ENCODE data around the gene PLCL2. TPM values are rescaled to one million over a fixed set of nuclear protein-coding genes. Genes with fewer than 3 reads are reported as not detected.

Gene PLCL2
- total and polyA plus RNA-seq, 2 donors (not counting 1 experiment from before 2014, with no cell fraction given): 4.0 to 11.9 TPM

DNA sequence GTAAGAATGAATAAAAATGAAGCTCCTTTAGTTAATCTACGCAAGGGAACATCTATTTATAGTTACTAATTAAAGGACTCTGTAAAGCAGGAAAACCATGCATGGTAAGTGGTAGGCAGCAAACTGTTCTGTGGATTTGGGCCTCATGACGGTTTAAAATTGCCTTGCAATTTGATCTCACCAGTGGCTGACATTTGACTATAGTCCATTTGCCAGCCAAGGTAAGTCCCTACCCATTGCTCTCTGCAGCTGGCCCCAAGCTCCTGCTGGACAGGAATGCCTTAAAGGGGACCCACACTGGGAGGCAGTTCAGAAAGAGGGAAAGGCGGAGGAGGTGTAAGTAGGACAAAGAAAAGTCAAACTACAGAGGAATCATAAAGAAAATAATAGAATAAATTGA lies 203.3 kb downstream of the PLCL2 start:
- no peaks in the 10 kb centered on the region for H3K79me2 ChIP-seq (ENCODE audit: control insufficient read depth, insufficient read depth, low read length)
- H3K4me1 ChIP-seq (ENCODE audit: control insufficient read depth, extremely low read depth, insufficient read depth, low read length): no peaks in the 10 kb centered on the region
- no peaks in the 10 kb centered on the region for H3K9me3 ChIP-seq (ENCODE audit: control insufficient read depth, insufficient read depth, low read depth, low read length)
- H3K27ac ChIP-seq (ENCODE audit: insufficient read depth, low read length): no peak overlapping the region
- H3K4me3 ChIP-seq (replicated peaks in 1 of 4; ENCODE audit: control extremely low read depth in 1 of 4, insufficient read depth in 1 of 4, low read depth in 3 of 4, low read length in 4 of 4): no peak overlapping the region
- no peaks in the 10 kb centered on the region for H3K27me3 ChIP-seq (ENCODE audit: control insufficient read depth, insufficient read depth, low read length)
- DNase-seq (ENCODE audit: low read depth in 2 of 2): no peak
- no peaks in the 10 kb centered on the region for H3K36me3 ChIP-seq (ENCODE audit: control insufficient read depth, insufficient read depth, low read length)
- H2AFZ ChIP-seq (ENCODE audit: low read length): no peak overlapping the region
- TF ChIP-seq, protein P1, sequence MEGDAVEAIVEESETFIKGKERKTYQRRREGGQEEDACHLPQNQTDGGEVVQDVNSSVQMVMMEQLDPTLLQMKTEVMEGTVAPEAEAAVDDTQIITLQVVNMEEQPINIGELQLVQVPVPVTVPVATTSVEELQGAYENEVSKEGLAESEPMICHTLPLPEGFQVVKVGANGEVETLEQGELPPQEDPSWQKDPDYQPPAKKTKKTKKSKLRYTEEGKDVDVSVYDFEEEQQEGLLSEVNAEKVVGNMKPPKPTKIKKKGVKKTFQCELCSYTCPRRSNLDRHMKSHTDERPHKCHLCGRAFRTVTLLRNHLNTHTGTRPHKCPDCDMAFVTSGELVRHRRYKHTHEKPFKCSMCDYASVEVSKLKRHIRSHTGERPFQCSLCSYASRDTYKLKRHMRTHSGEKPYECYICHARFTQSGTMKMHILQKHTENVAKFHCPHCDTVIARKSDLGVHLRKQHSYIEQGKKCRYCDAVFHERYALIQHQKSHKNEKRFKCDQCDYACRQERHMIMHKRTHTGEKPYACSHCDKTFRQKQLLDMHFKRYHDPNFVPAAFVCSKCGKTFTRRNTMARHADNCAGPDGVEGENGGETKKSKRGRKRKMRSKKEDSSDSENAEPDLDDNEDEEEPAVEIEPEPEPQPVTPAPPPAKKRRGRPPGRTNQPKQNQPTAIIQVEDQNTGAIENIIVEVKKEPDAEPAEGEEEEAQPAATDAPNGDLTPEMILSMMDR (conservative IDR thresholded peaks at IDR 0.05 in 1 of 2, IDR thresholded peaks at IDR 0.05 in 1 of 2; ENCODE audit: low read depth in 1 of 2, low read length in 2 of 2): no peak
- TF ChIP-seq EZH2 (IDR thresholded peaks at IDR 0.05; ENCODE audit: low read length, missing control alignments): no peak
- no peaks in the 10 kb centered on the region for H4K20me1 ChIP-seq (ENCODE audit: control insufficient read depth, extremely low read depth, insufficient read depth, low read length)
- no peak overlapping the region for H3K9ac ChIP-seq (ENCODE audit: insufficient read depth, low read length)
- no peak overlapping the region for H3K4me2 ChIP-seq (ENCODE audit: extremely low read depth, insufficient read depth, low read length)

DNA sequence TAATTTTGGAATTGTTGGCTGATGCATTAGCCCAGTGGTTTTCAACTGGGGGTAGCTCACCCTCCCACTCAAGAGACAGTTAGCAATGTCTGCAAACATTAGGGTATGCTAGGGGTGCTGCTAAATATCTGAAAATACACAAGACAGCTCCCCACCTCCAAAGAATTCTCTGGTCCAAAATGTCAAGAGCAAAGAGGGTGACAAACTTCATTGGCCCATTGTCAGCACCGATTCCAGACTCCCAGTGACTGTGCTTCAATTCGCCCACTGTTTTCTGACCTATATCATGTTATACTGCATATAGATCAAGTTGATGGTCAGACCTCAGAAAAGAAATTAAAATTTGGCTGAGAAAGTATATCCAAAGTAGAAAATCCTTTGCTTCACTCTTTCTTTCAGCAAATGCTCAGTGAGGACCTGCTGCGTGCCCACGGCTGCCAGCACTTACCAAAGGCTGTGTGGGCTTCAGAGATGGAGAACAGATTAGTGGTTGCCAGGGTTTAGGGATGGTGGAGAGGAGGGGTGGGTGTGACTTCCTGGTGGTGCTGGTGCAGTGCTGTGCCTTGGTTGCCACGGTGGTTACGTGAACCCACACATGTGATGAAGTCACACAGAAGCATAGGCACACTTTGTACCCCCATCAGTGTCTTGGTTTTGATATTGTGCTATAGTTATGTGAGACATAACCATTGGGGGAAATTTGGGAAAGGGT lies 204.0 kb downstream of the PLCL2 start:
- DNase-seq (ENCODE audit: low read depth in 2 of 2): no peak
- Histone ChIP-seq H3K36me3 (ENCODE audit: control insufficient read depth, insufficient read depth, low read length) (no peaks in the 10 kb centered on the region), H3K9me3 (ENCODE audit: control insufficient read depth, insufficient read depth, low read depth, low read length) (no peaks in the 10 kb centered on the region), H3K79me2 (ENCODE audit: control insufficient read depth, insufficient read depth, low read length) (no peaks in the 10 kb centered on the region), H3K27ac (ENCODE audit: insufficient read depth, low read length) (no peak overlapping the region), H3K9ac (ENCODE audit: insufficient read depth, low read length) (no peak overlapping the region), H2AFZ (ENCODE audit: low read length) (no peak overlapping the region), H3K4me2 (ENCODE audit: extremely low read depth, insufficient read depth, low read length) (no peak overlapping the region), H3K4me3 (replicated peaks in 1 of 4; ENCODE audit: control extremely low read depth in 1 of 4, insufficient read depth in 1 of 4, low read depth in 3 of 4, low read length in 4 of 4) (no peak overlapping the region), H4K20me1 (ENCODE audit: control insufficient read depth, extremely low read depth, insufficient read depth, low read length) (no peaks in the 10 kb centered on the region), H3K4me1 (ENCODE audit: control insufficient read depth, extremely low read depth, insufficient read depth, low read length) (no peaks in the 10 kb centered on the region), H3K27me3 (ENCODE audit: control insufficient read depth, insufficient read depth, low read length) (no peaks in the 10 kb centered on the region)
- TF ChIP-seq, protein P1 (conservative IDR thresholded peaks at IDR 0.05 in 1 of 2, IDR thresholded peaks at IDR 0.05 in 1 of 2; ENCODE audit: low read depth in 1 of 2, low read length in 2 of 2): no peak
- no peak for TF ChIP-seq EZH2 (IDR thresholded peaks at IDR 0.05; ENCODE audit: low read length, missing control alignments)

DNA sequence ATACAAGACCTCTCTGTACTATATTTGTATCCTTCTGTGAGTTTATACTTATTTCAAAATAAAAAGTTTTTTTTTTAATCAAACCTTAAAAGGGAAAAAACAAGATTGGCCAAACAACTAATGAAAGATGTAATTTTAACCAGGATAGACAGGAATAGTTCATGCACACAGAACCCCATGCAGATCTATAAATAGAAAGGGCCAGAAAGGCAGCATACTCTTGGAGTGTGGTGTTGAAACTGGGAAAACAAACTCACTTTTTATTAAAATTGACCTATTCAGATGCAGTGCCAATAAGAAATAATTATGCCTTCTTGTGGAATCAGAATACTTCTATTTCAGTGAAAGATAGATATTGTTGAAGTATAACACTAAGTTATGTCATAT lies 204.6 kb downstream of the PLCL2 start:
- Histone ChIP-seq H4K20me1 (ENCODE audit: control insufficient read depth, extremely low read depth, insufficient read depth, low read length) (no peaks in the 10 kb centered on the region), H3K4me2 (ENCODE audit: extremely low read depth, insufficient read depth, low read length) (no peak overlapping the region), H3K36me3 (ENCODE audit: control insufficient read depth, insufficient read depth, low read length) (no peaks in the 10 kb centered on the region), H3K9ac (ENCODE audit: insufficient read depth, low read length) (no peak overlapping the region), H3K4me3 (replicated peaks in 1 of 4; ENCODE audit: control extremely low read depth in 1 of 4, insufficient read depth in 1 of 4, low read depth in 3 of 4, low read length in 4 of 4) (no peak overlapping the region), H3K27ac (ENCODE audit: insufficient read depth, low read length) (no peak overlapping the region), H3K9me3 (ENCODE audit: control insufficient read depth, insufficient read depth, low read depth, low read length) (no peaks in the 10 kb centered on the region), H2AFZ (ENCODE audit: low read length) (no peak overlapping the region), H3K4me1 (ENCODE audit: control insufficient read depth, extremely low read depth, insufficient read depth, low read length) (no peaks in the 10 kb centered on the region), H3K79me2 (ENCODE audit: control insufficient read depth, insufficient read depth, low read length) (no peaks in the 10 kb centered on the region), H3K27me3 (ENCODE audit: control insufficient read depth, insufficient read depth, low read length) (no peaks in the 10 kb centered on the region)
- TF ChIP-seq, protein P1 (conservative IDR thresholded peaks at IDR 0.05 in 1 of 2, IDR thresholded peaks at IDR 0.05 in 1 of 2; ENCODE audit: low read depth in 1 of 2, low read length in 2 of 2): no peak
- no peak for TF ChIP-seq EZH2 (IDR thresholded peaks at IDR 0.05; ENCODE audit: low read length, missing control alignments)
- no peak for DNase-seq (ENCODE audit: low read depth in 2 of 2)
